Activated naive CD4-positive, alpha-beta T cell treated with anti-CD3 and anti-CD28 coated beads, Interleukin-2, amount 50 U/mL, for 24 hours (primary cell): ENCODE measurements around the gene CPLANE2.

ENCODE experiments used
- H3K27ac Mint-ChIP-seq: one replicate; pipeline ENCODE4 v1.8.0; 2021; ENCODE audit warnings: mild to moderate bottlenecking, mixed read lengths
- H3K27me3 Mint-ChIP-seq: one replicate; pipeline ENCODE4 v1.8.0; 2021; ENCODE audit warnings: mixed read lengths
- H3K36me3 Mint-ChIP-seq: one replicate; pipeline ENCODE4 v1.8.0; 2021; ENCODE audit warnings: mixed read lengths
- H3K4me1 Mint-ChIP-seq: one replicate; pipeline ENCODE4 v1.8.0; 2021; ENCODE audit warnings: mixed read lengths
- H3K4me3 Mint-ChIP-seq: one replicate; pipeline ENCODE4 v1.8.0; 2021; ENCODE audit warnings: mild to moderate bottlenecking, mixed read lengths
- H3K9me3 Mint-ChIP-seq: one replicate; pipeline ENCODE4 v1.8.0; 2021; ENCODE audit warnings: mixed read lengths

The CPLANE2 gene

DNA sequence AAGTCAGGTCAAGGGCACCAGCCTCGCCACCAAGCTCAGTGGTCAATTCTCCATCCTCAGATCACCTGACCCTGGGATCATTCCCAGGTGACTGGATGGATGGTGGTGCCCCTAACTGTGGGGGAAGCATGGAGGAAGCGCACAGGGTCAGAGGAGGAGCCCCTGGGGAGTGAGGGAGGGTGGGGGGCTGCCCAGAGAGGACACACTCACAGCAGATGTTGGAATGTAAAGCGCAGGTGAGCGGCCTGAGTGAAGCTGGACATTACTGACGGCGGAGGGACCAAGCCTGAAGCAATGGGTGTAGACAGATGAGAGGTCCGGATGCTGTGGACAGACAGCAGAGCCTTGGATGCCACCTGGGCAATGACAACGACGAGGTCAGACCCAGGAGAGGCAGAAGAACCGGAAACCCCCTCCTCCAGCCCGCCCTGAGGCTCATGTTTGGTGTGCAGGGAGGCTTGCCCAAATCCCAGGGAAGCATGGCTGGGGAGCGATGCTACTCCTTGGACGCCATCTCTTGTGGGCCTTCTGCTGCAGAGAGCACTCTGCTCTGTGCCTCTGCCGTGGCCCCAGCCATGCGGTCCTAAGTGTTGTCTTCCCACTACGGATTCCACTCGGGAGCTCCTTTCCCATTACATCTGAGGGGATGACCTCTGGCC, 5.7 kb upstream of the CPLANE2 start:
- Mint-ChIP-seq H3K27ac (no peak overlapping the region), H3K4me3 (no peak overlapping the region), H3K4me1 (peaks cover 11% of the 10 kb centered on the region), H3K27me3 (no peaks in the 10 kb centered on the region), H3K9me3 (no peaks in the 10 kb centered on the region), H3K36me3 (no peaks in the 10 kb centered on the region)

DNA sequence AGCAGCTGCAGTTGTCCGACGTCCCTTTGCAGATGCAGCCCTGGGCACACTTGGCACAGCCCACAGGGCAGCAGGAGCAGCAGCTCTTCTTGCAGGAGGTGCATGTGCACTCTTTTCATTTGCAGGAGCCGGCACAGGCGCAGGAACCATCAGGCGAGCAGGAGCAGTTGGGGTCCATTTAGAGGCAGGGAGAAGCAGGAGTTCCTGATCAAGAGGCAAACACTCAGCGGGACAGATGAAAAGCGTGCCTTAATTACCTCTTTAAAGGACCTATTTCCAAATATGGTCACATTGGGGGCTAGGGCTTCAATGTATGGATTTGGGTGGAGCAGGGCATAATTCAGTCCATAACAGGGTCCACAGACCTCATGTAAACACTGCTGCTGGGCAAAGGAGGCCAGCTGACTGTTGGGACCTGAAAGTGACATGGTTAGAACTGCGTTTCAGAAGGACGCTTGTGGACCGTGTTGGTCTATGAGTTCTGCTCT, 4.3 kb upstream of the CPLANE2 start:
- H3K27me3 Mint-ChIP-seq = no peaks in the 10 kb centered on the region
- H3K4me3 Mint-ChIP-seq = no peak overlapping the region
- peaks cover 20% of the 10 kb centered on the region for H3K4me1 Mint-ChIP-seq
- no peaks in the 10 kb centered on the region for H3K36me3 Mint-ChIP-seq
- no peaks in the 10 kb centered on the region for H3K9me3 Mint-ChIP-seq
- no peak overlapping the region for H3K27ac Mint-ChIP-seq

DNA sequence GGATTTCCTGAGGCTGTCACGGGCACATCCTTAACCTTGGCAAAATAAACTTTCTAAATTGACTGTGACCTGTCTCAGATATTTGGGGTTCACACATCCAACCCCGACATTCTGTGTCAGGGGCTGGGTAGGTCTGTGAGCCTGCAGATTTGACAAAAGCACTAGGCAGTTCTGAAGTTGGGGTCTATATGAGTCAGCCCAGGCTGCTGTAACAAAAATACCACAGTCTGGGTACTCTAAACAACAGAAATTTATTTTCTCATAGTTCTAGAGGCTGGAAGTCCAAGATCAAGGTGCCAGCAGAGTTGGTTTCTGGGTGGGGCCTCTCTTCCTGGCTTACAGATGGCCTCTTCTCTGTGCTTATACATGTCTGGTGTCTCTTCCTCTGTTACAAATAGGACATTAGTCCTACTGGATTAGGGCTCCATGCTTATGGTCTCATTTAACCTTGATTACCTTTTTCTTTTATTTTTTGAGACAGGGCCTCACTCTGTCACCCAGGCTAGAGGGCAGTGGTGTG, 3.0 kb upstream of the CPLANE2 start:
- Mint-ChIP-seq H3K27me3 (no peaks in the 10 kb centered on the region), H3K27ac (no peak overlapping the region), H3K4me3 (peak overlapping the region; percentile 26), H3K9me3 (no peaks in the 10 kb centered on the region), H3K36me3 (no peaks in the 10 kb centered on the region), H3K4me1 (peaks cover 28% of the 10 kb centered on the region)

DNA sequence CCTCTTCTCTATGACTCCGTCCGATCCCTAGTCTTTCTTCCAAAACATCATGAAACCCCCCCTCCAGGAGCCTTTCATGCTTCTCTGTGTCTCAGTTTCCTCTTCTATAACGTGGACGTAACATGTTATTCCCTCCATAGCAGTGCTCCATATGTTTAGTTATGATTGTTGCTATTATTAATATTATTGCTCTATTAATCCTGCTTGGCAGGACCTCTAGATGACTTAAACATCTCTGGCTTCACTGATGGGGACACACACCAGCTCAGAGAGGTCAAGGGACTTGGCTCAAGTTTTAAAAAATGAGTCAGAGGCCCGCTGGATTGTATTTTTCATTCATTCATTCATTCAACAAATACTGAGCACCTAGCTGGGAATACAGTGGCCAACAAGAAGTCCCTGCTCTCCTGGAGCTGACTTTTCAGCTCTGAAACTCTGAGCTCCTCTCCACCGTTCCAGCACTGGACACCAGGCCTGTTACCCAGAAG, 404 bp upstream of the CPLANE2 start:
- Mint-ChIP-seq H3K9me3 (no peaks in the 10 kb centered on the region), H3K27me3 (no peaks in the 10 kb centered on the region), H3K4me3 (peak overlapping the region; percentile 93), H3K4me1 (peaks cover 25% of the 10 kb centered on the region), H3K36me3 (no peaks in the 10 kb centered on the region), H3K27ac (peak overlapping the region; percentile 93)

DNA sequence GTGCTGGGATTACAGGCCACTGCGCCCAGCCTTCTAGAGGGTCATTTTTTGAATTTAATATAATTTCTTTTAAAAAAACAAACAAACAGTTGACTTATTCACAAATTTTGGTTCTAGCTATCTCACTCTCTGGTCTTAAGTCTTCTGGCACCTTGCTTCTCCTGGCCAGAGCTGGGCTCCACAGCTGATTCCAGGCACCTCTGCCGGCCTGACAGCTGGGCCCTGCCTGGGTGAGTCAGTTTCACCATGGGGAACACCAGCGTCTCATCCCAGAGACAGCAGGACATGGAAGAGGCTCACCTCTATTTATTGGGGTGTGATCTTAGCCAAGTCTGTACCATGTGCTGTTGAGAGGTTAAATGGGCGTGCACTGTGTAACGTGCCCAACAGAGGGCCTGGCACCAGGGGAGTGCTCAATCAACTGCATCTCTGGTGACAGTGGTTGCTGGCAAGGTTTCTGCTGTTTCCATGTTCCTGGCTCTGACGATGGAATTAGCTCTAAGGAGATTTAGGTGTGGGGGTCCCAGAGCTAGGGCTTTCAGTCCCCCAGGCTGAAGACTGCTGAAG, 956 bp downstream of the CPLANE2 start:
- Mint-ChIP-seq H3K9me3 (no peaks in the 10 kb centered on the region), H3K27me3 (no peaks in the 10 kb centered on the region), H3K36me3 (no peaks in the 10 kb centered on the region), H3K4me1 (peaks cover 25% of the 10 kb centered on the region), H3K27ac (peak overlapping the region; percentile 59), H3K4me3 (peak overlapping the region; percentile 93)

DNA sequence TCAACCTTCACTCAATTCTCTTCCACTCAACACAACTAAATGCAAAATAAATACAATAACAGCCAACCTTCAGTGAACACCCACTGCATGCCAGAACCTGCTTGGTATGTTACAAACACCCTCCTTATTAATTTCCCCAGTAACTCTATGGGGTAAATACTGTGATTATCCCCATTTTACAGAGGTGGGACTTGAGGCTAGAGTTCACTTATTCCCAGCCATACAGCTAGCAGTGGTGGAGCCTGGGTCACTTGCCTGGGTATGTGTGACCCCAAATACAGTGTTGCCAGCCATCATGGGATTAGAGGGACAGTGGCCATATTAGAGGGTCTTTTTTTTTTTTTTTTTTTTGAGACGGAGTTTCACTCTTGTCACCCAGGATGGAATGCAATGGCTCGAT, 1.6 kb downstream of the CPLANE2 start:
- Mint-ChIP-seq H3K4me3 (peak overlapping the region; percentile 47), H3K9me3 (no peaks in the 10 kb centered on the region), H3K27me3 (no peaks in the 10 kb centered on the region), H3K4me1 (peaks cover 25% of the 10 kb centered on the region), H3K27ac (peak overlapping the region; percentile 59), H3K36me3 (no peaks in the 10 kb centered on the region)

DNA sequence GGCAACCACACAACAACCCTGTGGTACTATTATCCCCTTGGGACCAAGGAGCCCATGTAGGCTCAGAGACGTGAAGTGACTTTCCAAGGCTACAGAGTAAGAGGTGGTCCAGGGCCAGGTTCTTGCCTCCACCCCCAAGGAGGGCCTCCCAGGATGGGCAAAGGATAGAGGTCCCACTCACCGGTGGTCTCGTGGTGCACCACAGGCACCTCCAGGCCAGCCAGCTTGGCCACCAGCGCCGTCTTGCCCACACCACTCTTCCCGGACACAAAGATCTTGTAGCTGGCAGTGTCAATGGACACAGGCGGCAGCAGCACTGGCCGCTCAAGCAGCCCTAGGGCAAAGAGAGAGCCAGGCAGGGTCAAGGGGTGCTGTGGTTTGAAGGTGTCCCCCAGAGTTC, 3.6 kb downstream of the CPLANE2 start:
- H3K4me1 Mint-ChIP-seq = peaks cover 24% of the 10 kb centered on the region
- H3K27me3 Mint-ChIP-seq = peaks cover 5% of the 10 kb centered on the region
- no peak overlapping the region for H3K4me3 Mint-ChIP-seq
- H3K36me3 Mint-ChIP-seq = no peaks in the 10 kb centered on the region
- H3K9me3 Mint-ChIP-seq = no peaks in the 10 kb centered on the region
- H3K27ac Mint-ChIP-seq = no peak overlapping the region

DNA sequence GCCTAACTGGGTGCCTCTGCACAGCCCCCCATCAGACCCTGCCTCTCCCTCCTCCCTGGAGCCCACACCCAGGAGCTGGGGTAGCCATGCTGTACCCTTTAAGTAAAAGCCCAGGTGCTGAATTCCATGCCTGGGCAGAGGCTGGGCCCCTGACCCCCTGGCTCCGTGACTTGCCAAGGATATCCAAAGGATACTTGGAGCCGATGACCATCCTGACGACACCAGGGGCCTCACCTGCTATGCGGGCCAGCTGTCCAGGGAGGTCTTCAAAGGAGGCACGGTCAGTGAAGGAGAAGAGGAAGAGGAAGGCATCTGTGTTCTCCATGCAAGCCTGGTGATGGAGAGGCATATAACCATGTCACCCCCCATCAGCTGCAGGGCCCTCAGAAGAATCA, 4.7 kb downstream of the CPLANE2 start:
- Mint-ChIP-seq H3K4me3 (no peak overlapping the region), H3K4me1 (peaks cover 25% of the 10 kb centered on the region), H3K27me3 (peaks cover 15% of the 10 kb centered on the region), H3K36me3 (no peaks in the 10 kb centered on the region), H3K9me3 (no peaks in the 10 kb centered on the region), H3K27ac (no peak overlapping the region)

DNA sequence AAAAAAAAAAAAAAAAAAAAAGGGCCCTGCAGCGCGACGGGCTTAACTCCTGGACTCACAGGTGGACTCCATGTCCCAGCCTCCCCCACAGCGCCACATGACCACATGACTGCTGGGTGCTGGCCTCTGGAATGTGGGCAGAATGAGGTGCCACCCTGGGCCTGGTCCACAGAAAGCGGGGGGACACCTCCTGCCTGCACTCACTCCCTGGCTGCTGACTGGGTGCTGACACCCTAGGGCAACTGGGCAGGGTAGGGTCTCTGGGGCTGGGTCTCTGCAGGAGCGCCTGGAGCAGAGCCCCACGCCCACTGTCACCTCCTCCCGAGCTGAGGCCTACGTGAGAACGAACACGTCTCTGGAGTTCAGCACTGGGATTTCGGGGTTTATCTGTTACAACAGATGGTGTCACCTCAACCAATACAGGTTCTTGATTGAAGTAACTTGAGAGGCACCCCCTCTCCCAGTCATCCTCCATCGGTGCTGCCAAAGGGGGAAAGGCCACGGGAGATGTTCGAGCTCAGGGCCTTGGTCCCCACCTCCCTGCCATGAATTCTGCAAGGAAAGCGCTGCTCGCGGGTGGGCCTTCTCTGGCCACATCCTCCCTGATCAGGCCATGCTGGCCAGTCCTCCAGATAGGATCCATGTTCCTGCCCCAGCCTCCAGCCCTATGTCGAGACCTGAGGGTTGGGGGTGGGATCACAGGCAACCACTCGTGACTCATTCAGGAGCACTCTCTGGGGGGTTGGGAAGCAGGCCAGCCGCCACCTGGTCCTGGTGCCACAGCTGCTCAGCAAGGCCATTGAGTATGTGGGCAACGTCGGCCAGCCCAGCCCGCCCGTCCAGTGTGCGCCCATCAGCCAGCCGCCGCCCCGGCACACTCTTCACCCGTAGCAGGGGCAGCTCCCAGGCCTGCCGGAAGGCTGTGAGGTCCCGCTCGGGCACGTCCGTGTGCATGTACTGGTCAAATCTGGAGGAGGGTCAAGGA, 5.4 kb downstream of the CPLANE2 start:
- no peaks in the 10 kb centered on the region for H3K9me3 Mint-ChIP-seq
- H3K27ac Mint-ChIP-seq = no peak overlapping the region
- H3K27me3 Mint-ChIP-seq = peaks cover 17% of the 10 kb centered on the region
- no peak overlapping the region for H3K4me3 Mint-ChIP-seq
- peaks cover 22% of the 10 kb centered on the region for H3K4me1 Mint-ChIP-seq
- H3K36me3 Mint-ChIP-seq = no peaks in the 10 kb centered on the region

DNA sequence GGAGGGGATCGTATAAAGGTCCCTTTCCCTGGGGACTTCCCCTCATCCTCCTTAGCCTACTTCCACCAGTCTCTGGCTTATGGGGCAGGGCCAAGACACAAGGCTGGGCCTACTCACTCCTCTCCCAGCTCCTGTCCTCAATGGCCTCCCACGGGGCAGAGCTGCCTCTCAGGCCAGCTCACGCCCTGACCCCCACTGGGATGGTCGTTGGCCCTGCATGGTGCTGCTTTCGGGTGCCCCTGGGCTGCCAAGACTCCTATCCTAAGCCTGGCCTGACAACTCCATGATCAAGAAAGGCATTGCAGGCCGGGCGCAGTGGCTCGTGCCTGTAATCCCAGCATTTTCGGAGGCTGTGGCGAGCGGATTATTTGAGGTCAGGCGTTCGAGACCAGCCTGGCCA, 6.2 kb downstream of the CPLANE2 start:
- Mint-ChIP-seq H3K27ac (no peak overlapping the region), H3K9me3 (no peaks in the 10 kb centered on the region), H3K36me3 (peaks cover 5% of the 10 kb centered on the region), H3K27me3 (peaks cover 24% of the 10 kb centered on the region), H3K4me1 (peaks cover 15% of the 10 kb centered on the region), H3K4me3 (no peak overlapping the region)

DNA sequence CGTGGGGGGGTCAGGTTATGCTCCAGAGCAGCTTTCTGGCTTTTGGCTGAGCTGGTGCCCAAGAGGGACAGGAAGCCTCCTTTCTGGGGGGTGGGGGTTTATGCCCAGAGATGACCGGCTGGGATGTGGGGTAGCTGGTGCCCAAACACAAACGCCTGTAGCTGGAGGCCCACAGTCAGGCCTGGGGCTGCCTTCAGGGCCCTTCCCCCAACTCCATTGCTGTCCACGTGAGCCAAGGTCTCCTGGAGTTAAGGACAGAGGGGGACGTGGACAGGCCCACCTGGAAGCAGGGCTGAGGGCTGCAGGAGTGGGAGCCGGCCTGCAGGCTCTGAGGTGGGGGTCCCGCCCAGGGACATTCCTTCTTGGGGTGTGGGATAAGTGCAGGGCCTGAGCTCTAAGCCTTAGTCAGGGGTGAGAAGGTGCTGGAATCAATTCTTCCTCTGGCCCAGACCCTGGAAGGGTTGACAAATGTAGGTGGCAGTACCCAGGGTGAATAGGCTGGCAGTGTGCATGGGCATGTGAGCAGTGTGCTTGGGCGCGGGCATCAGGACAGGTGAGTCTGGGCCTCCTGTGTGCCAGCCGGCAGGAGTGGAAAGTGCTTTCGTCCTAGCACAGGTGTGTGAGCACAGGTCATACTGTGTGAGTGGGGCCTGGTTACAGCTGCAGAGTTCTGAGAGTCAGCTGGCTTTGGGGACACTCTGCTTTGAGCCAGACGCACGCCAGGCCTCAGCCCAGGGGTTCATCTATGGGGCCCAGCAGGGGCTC, 6.8 kb downstream of the CPLANE2 start:
- no peaks in the 10 kb centered on the region for H3K9me3 Mint-ChIP-seq
- H3K27me3 Mint-ChIP-seq = peaks cover 24% of the 10 kb centered on the region
- no peak overlapping the region for H3K27ac Mint-ChIP-seq
- H3K36me3 Mint-ChIP-seq = peaks cover 5% of the 10 kb centered on the region
- H3K4me1 Mint-ChIP-seq = peaks cover 12% of the 10 kb centered on the region
- no peak overlapping the region for H3K4me3 Mint-ChIP-seq

DNA sequence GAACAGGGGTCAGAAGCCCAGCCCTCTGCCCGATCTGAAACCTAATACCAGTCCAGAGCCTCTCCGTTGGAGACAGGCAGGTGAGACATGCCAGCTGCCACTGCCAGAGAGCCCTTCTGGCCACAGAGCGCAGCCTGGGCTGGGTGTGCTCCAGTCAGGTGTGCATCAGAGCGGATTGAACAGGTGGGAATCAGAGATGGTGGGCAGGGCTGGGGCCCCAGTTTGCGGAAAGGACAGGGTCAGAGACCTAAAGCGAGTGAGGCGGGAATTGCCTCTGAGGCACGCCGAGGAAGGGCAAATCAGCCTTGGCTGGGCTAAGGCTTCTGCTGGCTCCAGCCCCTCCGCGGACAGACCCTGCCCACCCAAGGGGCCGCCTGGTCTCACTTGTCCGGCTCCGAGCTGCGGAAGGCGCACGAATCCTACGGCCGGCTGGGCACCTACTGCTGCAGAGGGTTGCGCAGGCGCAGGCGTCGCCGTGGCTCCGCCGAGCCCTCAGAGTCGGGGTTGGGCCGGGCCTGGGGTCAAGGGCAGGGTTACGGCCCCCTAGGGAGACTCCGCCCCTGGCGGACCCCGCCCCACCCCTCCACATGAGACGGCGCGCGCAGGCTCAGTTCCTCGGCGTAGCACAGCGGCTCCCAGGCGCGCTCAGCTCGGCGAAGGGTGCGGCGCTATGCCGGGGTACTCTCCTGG, 10.3 kb downstream of the CPLANE2 start:
- Mint-ChIP-seq H3K9me3 (no peaks in the 10 kb centered on the region), H3K27ac (no peak overlapping the region), H3K4me1 (peaks cover 10% of the 10 kb centered on the region), H3K36me3 (peaks cover 5% of the 10 kb centered on the region), H3K4me3 (no peak overlapping the region), H3K27me3 (peaks cover 27% of the 10 kb centered on the region)

DNA sequence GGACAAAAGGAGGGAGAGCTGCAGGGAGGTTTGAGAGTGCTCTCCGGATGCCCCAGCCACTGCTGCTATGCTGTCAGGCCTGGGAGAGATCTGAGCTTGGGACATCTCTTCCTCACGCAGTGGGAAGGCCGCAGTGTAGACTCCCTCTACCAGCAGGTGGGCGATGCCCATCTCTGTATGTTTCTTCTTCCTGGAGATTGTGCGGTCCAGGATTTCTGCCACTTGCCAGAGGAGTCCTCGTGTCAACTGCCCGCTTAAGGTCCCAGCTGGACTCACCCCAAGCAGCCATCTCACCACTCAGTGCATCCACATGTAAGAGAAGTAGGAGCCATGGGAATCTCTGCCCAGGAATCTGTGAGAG, 10.9 kb downstream of the CPLANE2 start:
- peaks cover 5% of the 10 kb centered on the region for H3K36me3 Mint-ChIP-seq
- H3K27me3 Mint-ChIP-seq = peaks cover 27% of the 10 kb centered on the region

DNA sequence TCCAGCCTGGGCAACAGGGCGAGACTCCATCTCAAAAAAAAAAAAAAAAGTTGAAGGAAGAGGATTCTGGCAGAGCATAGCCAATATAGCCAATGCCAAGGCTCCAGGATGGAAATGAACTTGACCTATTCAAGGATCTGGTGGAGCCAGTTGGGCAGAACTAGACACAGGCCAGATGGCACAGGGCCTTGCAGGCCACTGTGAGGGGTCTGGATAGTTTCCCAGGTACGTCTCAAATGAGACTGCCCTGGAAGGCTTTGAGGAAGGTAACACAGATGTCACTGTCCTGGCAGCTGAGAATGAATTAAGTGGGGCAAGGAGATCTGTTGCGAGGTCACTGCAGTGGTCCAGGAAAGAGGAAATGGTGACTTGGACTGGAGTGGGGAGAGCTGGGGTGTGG, 12.5 kb downstream of the CPLANE2 start:
- H3K36me3 Mint-ChIP-seq = peaks cover 5% of the 10 kb centered on the region
- no peak overlapping the region for H3K27ac Mint-ChIP-seq
- no peak overlapping the region for H3K4me3 Mint-ChIP-seq
- peaks cover 27% of the 10 kb centered on the region for H3K27me3 Mint-ChIP-seq
- no peaks in the 10 kb centered on the region for H3K9me3 Mint-ChIP-seq
- H3K4me1 Mint-ChIP-seq = peaks cover 10% of the 10 kb centered on the region

More for the DNA sequence above, 10.9 kb downstream of the CPLANE2 start:
- H3K4me3 Mint-ChIP-seq = no peak overlapping the region
- H3K27ac Mint-ChIP-seq = no peak overlapping the region
- no peaks in the 10 kb centered on the region for H3K9me3 Mint-ChIP-seq
- H3K4me1 Mint-ChIP-seq = peaks cover 10% of the 10 kb centered on the region
